ENCODE data around the gene A3GALT2.

Gene A3GALT2

DNA sequence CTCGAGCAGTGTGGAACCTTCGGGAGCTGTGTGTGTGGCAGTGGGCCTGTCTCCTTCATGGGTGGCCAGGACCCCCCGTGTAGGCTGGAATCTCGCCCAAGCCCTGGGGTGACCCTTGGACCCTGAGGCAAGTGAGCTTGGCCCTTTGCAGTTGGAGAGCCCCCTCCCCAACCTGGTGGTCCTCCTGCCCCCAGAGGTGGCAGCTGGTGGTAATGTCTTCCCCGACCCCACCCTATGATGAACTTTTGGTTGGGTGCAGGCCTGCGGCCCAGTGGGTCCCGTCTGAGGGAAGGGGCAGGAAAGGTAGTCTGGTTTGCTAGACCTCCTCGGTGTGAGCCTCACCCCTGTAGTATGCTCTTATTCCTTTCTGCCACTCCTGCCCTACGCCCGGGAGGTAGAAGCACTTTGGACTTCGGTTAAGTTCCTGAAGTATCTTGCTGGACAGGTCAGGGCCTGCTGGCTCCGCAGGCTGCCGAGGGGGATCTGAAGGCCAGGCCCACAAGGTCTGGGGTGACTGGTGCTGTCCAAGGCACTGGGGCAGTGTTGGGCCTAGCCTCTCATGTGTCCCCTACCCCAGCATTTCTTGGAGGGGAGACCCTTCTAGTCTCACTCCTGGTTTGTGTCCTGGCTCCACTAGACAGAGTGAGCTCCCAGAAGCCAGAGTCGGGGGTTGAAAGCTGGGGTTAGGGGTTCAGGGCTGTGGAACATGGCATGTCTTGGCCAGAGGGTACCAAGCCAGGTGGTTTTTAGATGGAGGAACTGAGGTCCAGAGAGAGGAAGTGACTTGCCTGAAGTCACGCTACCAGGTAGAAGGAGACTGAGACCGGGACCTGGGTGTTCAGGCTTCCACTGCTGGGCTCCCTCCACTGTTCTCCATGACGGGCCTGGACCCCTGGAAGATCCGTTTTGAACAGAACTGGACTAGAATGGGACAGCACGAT lies 62.9 kb downstream of the A3GALT2 start:
- TF ChIP-seq, protein P1, sequence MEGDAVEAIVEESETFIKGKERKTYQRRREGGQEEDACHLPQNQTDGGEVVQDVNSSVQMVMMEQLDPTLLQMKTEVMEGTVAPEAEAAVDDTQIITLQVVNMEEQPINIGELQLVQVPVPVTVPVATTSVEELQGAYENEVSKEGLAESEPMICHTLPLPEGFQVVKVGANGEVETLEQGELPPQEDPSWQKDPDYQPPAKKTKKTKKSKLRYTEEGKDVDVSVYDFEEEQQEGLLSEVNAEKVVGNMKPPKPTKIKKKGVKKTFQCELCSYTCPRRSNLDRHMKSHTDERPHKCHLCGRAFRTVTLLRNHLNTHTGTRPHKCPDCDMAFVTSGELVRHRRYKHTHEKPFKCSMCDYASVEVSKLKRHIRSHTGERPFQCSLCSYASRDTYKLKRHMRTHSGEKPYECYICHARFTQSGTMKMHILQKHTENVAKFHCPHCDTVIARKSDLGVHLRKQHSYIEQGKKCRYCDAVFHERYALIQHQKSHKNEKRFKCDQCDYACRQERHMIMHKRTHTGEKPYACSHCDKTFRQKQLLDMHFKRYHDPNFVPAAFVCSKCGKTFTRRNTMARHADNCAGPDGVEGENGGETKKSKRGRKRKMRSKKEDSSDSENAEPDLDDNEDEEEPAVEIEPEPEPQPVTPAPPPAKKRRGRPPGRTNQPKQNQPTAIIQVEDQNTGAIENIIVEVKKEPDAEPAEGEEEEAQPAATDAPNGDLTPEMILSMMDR (IDR thresholded peaks at IDR 0.05): no peak

DNA sequence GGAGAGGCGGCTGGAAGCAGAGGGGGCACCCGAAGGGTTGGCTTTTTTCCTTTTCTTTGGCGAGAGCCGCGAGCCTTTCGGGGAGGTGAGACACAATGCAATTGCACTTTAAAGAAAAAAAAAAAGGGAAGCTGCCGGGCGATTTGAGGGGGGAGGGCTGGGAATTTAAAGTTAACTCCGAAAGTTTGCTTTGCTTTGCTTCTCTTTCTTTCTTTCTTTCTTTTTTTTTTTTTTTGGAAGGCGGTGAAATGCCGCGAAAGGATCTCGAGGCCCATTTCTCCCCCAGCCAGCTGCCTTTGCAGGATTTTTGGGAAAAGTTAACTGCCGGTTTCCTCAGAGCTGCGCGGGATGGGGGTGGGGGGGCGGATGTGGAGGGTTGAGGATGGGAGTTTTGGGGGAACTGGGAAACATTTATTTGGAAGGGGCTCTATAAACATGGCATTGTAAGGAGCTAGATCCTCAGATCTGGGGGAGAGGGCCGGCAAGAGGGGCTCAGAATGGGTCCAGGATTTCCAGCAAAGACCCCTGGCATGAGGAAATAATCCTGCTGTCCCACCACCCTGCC lies 63.6 kb downstream of the A3GALT2 start:
- peaks cover 9% of the 10 kb centered on the region for H3K4me1 ChIP-seq
- H3K4me2 ChIP-seq (ENCODE audit: low read length): peak overlapping the region; percentile 95

More for the DNA sequence above, 62.9 kb downstream of the A3GALT2 start:
- Histone ChIP-seq H3K4me2 (ENCODE audit: low read length) (peak overlapping the region; percentile 95), H3K27ac (peak overlapping the region; percentile 36), H3K4me1 (peaks cover 9% of the 10 kb centered on the region), H3K27me3 (ENCODE audit: control insufficient read depth, insufficient read depth, low read length) (no peaks in the 10 kb centered on the region), H3K79me2 (peaks cover 25% of the 10 kb centered on the region), H3K36me3 (ENCODE audit: control insufficient read depth, insufficient read depth, low read length) (no peaks in the 10 kb centered on the region), H3K9ac (no peak overlapping the region), H2AFZ (no peak overlapping the region), H3K9me3 (ENCODE audit: control insufficient read depth, low read length) (no peaks in the 10 kb centered on the region), H3K4me3 (ENCODE audit: low read depth, low read length) (peak overlapping the region; percentile 89)

More for the DNA sequence above, 63.6 kb downstream of the A3GALT2 start:
- Histone ChIP-seq H3K27me3 (ENCODE audit: control insufficient read depth, insufficient read depth, low read length) (no peaks in the 10 kb centered on the region), H2AFZ (peak overlapping the region; percentile 51), H3K27ac (peak overlapping the region; percentile 73), H3K9ac (no peak overlapping the region), H3K9me3 (ENCODE audit: control insufficient read depth, low read length) (no peaks in the 10 kb centered on the region), H3K4me3 (ENCODE audit: low read depth, low read length) (peak overlapping the region; percentile 89), H3K36me3 (ENCODE audit: control insufficient read depth, insufficient read depth, low read length) (no peaks in the 10 kb centered on the region), H3K79me2 (peaks cover 19% of the 10 kb centered on the region)
- TF ChIP-seq, protein P1 (IDR thresholded peaks at IDR 0.05): no peak

Measured in parathyroid adenoma (tissue), 2 donors.